GM21447 (cell line): Measurements from ENCODE around the gene CNBD2.
"Not testable (repeated sequence)": the region's sequence is repeated elsewhere in the genome, so short reads cannot be mapped to it uniquely, and the experiment has no call there.

Experiments
- ATAC-seq: cut with Tn5 transposase; IDR thresholded peaks from one replicate; pipeline ENCODE4 v1.9.1; 2021; ENCODE audit not compliant: unreplicated experiment

The CNBD2 gene

GRCh38 chr20:35974256-35974655 lies 5.9 kb downstream of the CNBD2 start:
- no peak for ATAC-seq

DNA sequence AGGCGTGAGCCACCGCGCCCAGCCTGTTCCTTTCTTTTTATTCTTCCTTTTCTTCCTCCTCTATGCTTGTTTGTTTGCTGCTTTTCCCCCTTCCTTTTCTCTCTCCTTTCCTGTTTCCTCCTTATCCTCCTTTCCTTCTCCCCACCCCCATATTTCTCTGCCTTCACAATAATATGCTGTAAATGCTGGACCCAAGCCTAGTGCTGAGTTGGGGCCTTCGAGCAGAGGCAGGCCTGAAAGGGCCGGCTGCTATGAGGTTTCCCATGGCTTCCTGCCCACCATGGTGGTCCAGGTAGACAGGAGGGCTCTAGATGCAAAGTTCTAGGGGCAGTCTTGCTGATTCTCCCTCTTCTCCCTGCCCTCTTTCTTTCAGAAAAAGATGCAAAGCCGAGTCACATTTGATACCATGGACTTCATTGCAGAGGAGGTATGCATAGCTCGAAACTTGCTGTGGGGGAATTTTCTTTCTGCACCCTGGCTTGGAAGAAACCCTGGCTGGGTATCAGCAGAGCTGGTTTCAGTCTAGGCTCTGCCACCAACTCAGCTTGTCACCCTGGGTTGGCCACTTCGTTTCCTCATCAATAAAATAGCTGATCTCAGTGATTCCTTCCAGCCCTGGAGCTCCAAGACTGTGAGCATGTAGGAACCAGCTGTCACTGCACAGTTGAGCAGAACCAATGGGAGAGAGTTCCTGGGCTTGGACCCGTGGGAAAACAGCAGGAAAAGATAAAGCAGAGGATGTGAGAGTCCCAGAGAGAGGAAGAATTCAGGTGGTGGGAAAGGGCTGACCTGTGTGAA lies 7.4 kb downstream of the CNBD2 start:
- ATAC-seq, result no peak

DNA sequence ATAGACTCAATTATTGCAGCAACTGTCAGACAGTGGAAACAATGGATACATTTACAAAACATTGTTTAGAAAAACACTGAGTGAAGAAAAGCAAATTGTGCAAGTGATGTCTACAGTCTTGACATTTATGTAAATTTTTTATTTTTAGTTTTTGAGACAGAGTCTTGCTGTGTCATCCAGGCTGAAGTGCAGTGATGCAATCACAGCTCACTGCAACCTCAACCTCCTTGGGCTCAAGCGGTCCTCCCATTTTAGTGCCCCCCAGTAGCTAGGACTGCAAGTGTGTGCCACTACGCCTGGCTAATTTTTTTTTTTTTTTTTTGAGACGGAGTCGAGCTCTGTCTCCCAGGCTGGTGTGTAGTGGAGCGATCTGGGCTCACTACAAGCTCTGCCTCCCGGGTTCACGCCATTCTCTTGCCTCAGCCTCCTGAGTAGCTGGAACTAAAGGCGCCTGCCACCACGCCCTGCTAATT lies 9.7 kb downstream of the CNBD2 start:
- no peak for ATAC-seq

DNA sequence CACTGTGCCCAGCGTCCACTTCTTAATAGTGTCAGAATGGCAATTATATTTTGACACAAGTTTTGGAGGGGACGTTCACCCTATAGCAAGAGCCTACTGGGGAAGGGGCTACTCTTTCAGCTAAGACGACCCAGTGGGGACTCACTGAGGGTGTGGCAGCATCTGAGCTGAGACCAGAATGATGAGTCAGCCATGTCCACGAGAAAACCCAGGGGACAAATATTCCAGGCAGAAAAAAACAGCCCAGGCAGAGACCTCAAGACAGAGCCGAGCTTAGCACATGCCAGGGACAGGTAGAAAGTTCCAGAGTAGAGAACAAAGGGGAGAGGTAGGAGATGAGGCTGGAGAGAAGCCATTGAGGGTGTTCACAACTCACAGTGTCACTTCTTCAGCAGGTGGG lies 11.2 kb downstream of the CNBD2 start:
- no peak for ATAC-seq

DNA sequence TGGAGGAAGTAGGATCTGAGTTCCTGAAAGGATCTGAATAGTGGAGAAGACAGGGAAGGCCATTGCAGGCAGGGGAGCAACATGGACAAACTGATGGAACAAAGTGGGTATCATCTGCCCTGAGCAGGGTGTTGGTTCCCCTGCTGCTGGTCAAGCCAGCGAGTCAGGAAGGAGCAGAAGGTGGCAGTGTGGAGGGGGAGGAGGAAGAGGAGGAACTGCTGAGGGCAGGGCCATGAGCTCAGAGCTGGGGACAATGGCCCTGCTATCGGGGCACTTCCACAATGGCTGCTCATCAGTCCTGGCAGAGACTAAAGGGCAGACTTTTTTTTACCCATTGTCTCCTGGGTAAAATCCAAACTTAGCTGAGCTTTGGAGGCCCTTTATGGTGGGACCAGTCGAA lies 13.6 kb downstream of the CNBD2 start:
- ATAC-seq, result no peak

- ATAC-seq, result no peak
These were observed 16.0 kb downstream of the CNBD2 start for GRCh38 chr20:35984382-35984781.

- no peak for ATAC-seq
These were observed 17.4 kb downstream of the CNBD2 start for GRCh38 chr20:35985806-35986205.

DNA sequence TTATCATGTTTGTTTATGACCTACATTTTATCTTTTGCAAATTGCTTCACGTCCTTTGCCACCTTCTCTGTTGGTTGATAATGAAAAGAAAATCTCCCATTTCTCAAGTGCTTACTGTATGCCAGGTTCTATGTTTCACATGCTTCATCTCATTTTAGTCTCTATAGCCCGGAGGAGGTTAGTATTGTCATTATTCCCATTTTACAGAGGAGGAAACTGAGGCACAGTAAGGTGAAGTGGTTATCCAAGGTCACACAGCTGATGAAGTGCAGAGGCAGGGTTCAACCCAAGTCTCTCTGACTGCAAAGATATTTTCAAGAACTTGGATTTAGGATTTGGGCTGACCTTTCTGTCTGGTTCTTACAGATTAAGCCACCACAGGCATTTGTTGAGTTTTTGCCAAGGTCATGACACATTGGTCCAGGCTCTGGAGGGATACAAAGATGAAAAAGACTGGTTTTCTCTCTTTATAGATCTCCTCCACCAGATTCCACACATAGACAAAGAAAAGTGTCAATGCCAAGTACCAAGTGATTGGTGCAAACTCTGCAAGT lies 20.6 kb downstream of the CNBD2 start:
- ATAC-seq, result no peak

DNA sequence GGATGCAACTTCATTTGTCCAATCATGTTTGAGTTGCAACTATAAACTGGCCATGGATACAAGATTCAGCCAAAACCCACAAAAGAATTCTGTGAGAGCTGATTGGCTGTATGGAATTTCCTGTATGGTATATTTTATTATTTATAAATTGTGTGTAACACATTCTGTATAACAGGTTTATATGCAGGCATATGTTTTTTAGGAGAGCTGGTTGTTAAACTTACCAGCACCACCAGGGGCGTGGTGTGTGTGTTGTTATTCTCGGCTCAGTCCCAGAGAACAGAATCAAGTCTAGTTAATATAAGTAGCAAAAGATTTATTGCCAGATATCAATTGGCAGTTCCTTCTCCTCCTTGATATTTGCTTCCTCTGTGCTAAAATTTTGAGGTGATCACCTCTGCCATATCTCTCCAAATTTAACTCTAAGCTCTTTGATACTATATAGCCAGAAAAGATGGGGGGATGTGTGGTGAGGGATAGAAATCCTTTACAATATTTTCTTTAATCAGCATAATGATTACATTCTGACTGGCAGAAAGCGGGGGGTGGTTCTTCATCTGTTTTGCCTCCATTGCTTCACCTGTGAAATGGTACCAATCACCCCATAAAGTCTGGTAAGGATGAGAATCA lies 22.9 kb downstream of the CNBD2 start:
- no peak for ATAC-seq

DNA sequence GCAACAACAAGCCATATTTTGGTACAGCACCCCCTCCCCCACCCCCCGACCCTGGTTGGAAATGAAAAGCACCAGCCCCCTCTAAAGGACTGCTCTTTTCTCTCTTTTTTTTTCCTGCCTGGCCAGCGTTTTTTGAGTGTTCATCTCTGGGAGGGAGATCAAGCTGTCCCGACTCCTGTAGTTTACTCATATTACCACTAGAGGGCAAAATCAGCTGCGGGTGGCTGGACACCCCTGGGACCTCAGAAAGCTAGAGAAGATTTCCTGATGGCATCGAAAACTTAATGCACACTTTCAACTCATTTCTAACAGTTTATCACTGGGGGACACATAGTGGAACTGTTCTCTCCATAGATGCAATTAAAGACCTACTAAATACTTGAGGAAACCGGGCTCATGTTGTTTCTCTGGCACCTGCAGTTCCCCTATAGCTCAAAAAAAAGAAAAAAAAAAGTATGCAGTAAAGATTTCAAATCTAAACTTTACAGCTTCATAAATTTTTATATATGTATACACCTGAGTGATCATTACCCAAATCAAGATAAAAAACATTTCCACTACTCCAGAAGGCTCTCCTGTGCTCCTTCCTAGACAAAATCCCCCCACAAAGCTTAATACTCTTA lies 24.4 kb downstream of the CNBD2 start:
- no peak for ATAC-seq

- no peak for ATAC-seq
These were observed 26.6 kb downstream of the CNBD2 start for GRCh38 chr20:35994994-35995453.

DNA sequence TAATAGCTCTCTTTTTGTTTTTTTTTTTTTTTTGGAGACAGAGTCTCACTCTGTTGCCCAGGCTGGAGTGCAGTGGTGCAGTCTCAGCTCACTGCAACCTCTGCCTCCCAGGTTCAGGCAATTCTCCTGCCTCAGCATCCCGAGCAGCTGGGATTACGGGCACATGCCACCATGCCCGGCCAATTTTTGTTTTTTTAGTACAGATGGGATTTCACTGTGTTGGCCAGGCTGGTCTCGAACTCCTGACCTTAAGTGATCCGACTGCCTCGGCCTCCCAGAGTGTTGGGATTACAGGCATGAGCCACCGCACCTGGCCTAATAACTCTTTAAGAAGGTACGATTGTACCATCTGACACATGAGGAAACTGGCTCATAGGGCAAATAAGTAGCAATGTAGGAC lies 28.1 kb downstream of the CNBD2 start:
- ATAC-seq, result not testable (repeated sequence)

GRCh38 chr20:36001331-36001730 lies 32.9 kb downstream of the CNBD2 start:
- not testable (repeated sequence) for ATAC-seq

DNA sequence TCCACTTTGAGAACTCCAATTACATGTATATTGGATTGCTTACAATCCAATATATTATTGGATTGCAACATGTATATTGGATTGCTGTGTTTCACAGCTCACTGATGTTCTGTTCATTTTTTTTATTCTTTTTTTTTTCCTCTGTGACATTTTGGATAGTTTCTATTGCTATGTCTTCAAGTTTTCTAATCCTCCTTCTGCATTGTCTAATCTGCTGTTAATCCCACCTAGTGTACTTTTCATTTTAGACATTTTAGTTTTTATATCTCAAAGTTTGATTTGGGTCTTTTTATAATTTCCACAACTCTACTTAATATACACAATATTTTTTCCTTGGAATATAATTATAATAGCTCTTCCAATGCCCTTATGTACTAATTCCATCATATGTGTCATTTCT lies 34.5 kb downstream of the CNBD2 start:
- no peak for ATAC-seq

DNA sequence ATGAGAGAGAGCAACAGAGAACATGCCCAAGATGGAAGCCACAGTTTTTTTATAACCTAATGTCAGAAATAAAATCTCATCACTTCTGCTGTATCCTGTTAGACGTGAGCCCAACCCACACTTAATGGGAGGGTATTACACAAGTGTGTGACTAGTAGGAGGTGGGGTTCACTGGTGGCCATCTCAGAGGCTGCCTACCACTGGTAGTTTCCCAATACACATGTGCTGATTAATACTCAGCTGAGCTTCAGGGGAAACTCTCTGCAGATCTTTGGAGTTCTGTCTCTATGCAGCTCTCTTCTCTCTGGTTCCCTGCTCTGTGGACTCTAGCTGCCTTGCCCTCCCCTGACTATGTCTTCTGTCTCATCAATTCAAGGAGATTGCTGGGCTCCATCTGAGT lies 35.7 kb downstream of the CNBD2 start:
- ATAC-seq, result no peak

DNA sequence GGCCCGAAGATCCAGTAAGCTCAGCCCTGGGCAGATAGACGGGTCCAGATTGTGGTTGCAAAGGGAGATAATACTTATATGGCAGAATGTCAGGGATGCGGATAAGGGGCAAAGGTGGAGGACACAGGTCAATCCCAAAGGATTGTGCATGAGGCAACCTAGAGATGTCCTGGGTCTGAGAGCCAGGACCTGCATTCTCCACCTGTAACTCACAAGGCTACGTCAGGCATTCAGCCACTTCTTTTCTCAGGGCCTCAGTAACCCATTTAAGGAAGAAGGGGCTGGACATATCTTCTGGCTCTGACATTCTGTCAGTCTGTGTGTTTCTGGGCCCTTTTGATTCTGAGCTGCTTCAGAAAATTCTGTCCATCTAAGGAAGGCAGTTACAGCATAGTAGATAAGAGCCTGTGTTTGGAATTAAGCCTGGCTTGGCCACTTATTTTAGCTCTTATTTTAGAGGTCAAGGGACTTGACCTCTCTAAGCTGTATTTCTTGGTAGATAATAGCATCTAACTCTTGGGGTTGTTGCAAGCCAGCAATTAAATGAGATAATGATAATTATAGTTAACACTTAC lies 40.2 kb downstream of the CNBD2 start:
- no peak for ATAC-seq

GRCh38 chr20:36010076-36010475 lies 41.7 kb downstream of the CNBD2 start:
- no peak for ATAC-seq

DNA sequence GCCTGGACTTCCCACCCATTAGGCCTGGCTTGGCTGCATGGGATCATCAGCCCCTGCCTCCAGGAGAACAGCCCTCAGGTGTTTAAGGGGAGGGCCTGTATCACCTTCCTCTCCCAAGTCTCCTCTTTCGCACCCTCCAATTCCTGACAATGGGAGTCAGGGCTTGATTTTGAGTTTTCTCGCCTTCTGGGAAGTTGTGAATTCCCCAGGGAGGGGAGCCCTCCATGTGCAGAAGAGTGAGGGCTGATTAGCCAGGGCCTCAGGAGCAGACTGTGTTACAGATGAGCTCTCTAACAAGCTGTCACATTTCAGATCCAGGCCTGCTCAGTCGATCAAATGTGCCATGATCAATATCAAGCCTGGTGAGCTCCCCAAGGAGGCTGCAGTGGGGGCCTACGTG lies 42.4 kb downstream of the CNBD2 start:
- ATAC-seq, result no peak

DNA sequence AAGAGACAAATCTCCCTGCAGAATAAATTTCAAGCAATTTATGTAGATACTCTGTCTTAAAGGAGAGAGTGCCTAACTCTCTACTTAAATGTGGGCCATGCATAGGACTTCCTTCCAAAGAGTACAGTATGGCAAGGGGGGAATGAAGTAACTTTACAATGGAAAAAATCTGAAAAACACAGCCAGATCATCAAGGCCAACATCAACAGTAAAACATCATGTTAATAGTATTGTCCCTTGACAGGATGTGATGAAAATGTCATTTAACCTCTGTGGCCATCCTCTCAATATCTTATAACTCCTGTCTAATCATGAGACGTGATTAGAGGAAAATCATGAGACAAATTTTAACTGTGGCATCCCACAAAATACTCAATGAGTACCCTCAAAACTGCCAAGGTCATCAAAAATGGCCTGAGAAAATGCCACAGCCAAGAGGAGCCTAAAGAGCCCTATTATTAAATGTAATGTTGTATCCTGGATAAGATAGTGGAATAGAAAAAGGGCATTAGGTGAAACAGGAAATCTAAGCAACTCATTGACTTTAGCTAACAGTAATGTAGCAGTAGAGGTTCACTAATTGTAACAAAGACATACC lies 47.5 kb downstream of the CNBD2 start:
- no peak for ATAC-seq

DNA sequence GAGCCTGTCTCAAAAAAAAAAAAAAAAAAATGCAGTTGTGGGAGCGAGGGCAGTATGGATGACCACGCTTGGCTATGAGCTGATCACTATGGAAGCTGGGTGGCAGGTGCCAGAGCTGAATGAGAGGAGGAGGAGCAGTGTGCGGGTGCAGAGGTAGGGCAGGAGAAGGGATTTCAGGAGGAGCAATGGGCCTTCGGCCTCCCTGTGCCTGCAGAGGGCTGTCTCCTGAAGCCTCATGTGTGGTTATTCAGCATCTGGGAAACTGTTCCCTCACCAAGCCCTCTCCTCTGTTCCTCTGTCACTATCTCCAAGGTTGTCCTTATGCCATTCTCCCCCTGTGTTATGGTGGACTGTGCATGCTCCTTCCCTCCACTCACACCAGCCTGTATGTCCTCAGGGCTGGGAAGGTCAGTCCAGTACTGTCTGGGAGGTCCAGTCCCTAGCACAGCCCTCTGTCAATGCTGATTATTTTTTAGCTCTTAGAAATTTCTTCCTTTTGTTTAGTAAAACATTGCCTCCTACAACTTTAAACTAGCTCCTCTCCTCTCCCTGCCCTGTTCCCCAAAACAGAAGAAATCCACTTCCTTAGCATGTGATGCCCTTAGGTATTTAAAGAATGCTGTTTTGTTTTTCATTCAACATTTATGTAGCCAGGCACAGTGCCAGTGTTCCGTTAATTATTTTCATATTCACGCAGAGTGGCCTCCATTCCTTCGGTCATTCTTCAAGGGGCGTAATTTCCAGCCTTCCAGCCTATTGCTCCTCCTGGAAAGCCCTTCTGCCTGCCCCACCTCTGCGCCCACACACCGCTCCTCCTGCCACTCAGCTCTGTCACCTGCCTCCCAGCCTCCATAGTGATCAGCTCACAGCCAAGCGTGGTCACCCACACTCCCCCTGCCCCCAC lies 48.9 kb downstream of the CNBD2 start:
- ATAC-seq, result no peak
